HFF-Myc (cell line): ENCODE results near the gene DUS4L.
A peak's percentile ranks its signal among the peaks of the same experiment; 100 is the strongest.

Experiments used
- DNase-seq: peaks from one replicate; pipeline ENCODE4 v3.0.0-alpha.2; 2011; ENCODE audit warnings: low read depth; ENCODE audit errors: extremely low read depth
- H3K4me3 ChIP-seq: replicated peaks from 2 replicates; pipeline ENCODE4 v1.5.1; 2011; ENCODE audit warnings: low read depth, mild to moderate bottlenecking, control low read depth, low read length
- CTCF ChIP-seq: IDR thresholded peaks from 2 replicates; pipeline ENCODE4 v1.5.1; 2012; ENCODE audit warnings: mild to moderate bottlenecking, low read depth, low read length, control low read depth; ENCODE audit errors: missing control alignments

Gene DUS4L

GRCh38 chr7:107560898-107561516 is 2.8 kb upstream of the DUS4L start:
- no peak for DNase-seq
- H3K4me3 ChIP-seq, result peak overlapping the region; percentile 24
- TF ChIP-seq CTCF, result no peak

GRCh38 chr7:107563081-107563774 is 543 bp upstream of the DUS4L start:
- no peak for TF ChIP-seq CTCF

GRCh38 chr7:107564553-107565298 is 955 bp downstream of the DUS4L start:
- no peak for DNase-seq
- TF ChIP-seq CTCF, result no peak
- H3K4me3 ChIP-seq, result peak overlapping the region; percentile 75

More at GRCh38 chr7:107563081-107563774, 543 bp upstream of the DUS4L start:
- no peak for DNase-seq
- H3K4me3 ChIP-seq, result peak overlapping the region; percentile 75

GRCh38 chr7:107570298-107570697 is 6.5 kb downstream of the DUS4L start:
- DNase-seq, result no peak
- no peak overlapping the region for H3K4me3 ChIP-seq
- TF ChIP-seq CTCF, result no peak

GRCh38 chr7:107573537-107573936 is 9.8 kb downstream of the DUS4L start:
- no peak for TF ChIP-seq CTCF
- H3K4me3 ChIP-seq, result no peak overlapping the region
- DNase-seq, result no peak

GRCh38 chr7:107579554-107579884 is 15.7 kb downstream of the DUS4L start:
- TF ChIP-seq CTCF, result no peak
- DNase-seq, result no peak
- peak overlapping the region; percentile 73 for H3K4me3 ChIP-seq
